GM13976 (cell line): ENCODE results near the gene FREM1.

Source experiments
- DNase-seq: peaks from one replicate; pipeline ENCODE4 v3.0.0; 2012; ENCODE audit warnings: low spot score
- CTCF ChIP-seq: IDR thresholded peaks from 2 replicates; pipeline ENCODE4 v1.5.1; 2012; ENCODE audit warnings: borderline replicate concordance, mild to moderate bottlenecking; ENCODE audit not compliant: insufficient read depth; ENCODE audit errors: extremely low read depth, missing control alignments, control extremely low read depth
- in situ Hi-C: fragments of 300-500 bp; cut with MboI; formaldehyde crosslinking; loops from one replicate; pipeline ENCODE4 v1.12.0; 2022; ENCODE audit warnings: low sequenced_read_pairs, mixed read lengths, inconsistent platforms; ENCODE audit not compliant: unreplicated experiment

The FREM1 gene

GRCh38 chr9:14761584-14761983 lies 148.6 kb downstream of the FREM1 start:
- in situ Hi-C loops, result loop anchor here (10.0 kb wide), 1 partner anchor 147 kb away; no protein-coding TSS in a partner anchor
- DNase-seq, result no peak
- TF ChIP-seq CTCF, result no peak

GRCh38 chr9:14760060-14760459 lies 150.2 kb downstream of the FREM1 start:
- no peak for DNase-seq
- no peak for TF ChIP-seq CTCF
- in situ Hi-C loops, result loop anchor here (10.0 kb wide), 1 partner anchor 145 kb away; no protein-coding TSS in a partner anchor

GRCh38 chr9:14756291-14756690 lies 153.9 kb downstream of the FREM1 start:
- TF ChIP-seq CTCF, result no peak

GRCh38 chr9:14752871-14753270 lies 157.4 kb downstream of the FREM1 start:
- in situ Hi-C loops, result no loop called here
- no peak for DNase-seq
- TF ChIP-seq CTCF, result no peak

More at GRCh38 chr9:14756291-14756690, 153.9 kb downstream of the FREM1 start:
- in situ Hi-C loops, result no loop called here
- DNase-seq, result no peak

GRCh38 chr9:14752271-14752670 lies 158.0 kb downstream of the FREM1 start:
- DNase-seq, result no peak
- no peak for TF ChIP-seq CTCF
- in situ Hi-C loops, result no loop called here

DNA sequence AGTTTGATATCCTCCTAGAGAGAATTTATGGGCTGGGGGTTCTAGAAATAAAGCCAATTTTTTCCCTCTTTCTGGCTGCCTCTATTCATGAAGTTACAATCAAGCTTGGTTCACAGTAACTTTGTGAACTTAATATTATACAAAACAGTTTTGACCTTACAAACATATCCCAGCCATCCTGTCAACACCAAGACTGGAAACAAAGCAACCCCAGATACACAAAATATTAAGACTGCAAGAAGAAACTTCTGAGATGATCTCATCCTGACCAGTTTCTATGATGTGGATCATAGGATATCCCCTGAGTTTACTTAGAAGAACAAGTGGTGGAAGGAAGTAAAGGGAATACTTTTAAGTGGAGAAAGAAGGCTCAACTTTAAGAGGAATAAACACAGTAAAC lies 159.4 kb downstream of the FREM1 start:
- no peak for DNase-seq
- in situ Hi-C loops, result no loop called here
- TF ChIP-seq CTCF, result no peak
